Activated B cell treated with CpG ODN at 0.5 μM for 24 hours (primary cell): ENCODE results near the gene CD3E. TPM values are rescaled to one million over a fixed set of nuclear protein-coding genes. Genes with fewer than 3 reads are reported as not detected.
A peak's percentile ranks its signal among the peaks of the same experiment; 100 is the strongest.

Source experiments
- ATAC-seq: fragments of 200-7000 bp; cut with Tn5 transposase; one replicate; pipeline ENCODE4 v1.10.0; 2021; ENCODE audit warnings: low read depth, mild to moderate bottlenecking, moderate library complexity
- CTCF ChIA-PET: fragments of 350-600 bp; sonication (Branson Sonifier 250); formaldehyde crosslinking; loops from one replicate; lab custom pipeline; 2021; ENCODE audit warnings: antibody characterized with exemption; lab: Charles Lee
- POLR2A ChIA-PET: fragments of 350-600 bp; sonication (Branson Sonifier 250); formaldehyde crosslinking; loops from one replicate; lab custom pipeline; 2021; ENCODE audit warnings: antibody characterized with exemption; lab: Charles Lee
- DNase-seq: peaks from one replicate; pipeline ENCODE4 v3.0.0; 2022
- H3K27ac Mint-ChIP-seq: one replicate; pipeline ENCODE4 v1.8.0; 2020; ENCODE audit warnings: mixed read lengths
- H3K27me3 Mint-ChIP-seq: one replicate; pipeline ENCODE4 v1.8.0; 2021; ENCODE audit warnings: mixed read lengths
- H3K36me3 Mint-ChIP-seq: one replicate; pipeline ENCODE4 v1.8.0; 2021; ENCODE audit warnings: low read depth, mixed read lengths
- H3K4me1 Mint-ChIP-seq: one replicate; pipeline ENCODE4 v1.8.0; 2021; ENCODE audit warnings: mixed read lengths
- H3K4me3 Mint-ChIP-seq: one replicate; pipeline ENCODE4 v1.8.0; 2020; ENCODE audit warnings: mild to moderate bottlenecking, mixed read lengths
- H3K9me3 Mint-ChIP-seq: one replicate; pipeline ENCODE4 v1.8.0; 2020; ENCODE audit warnings: mixed read lengths
- CTCF ChIP-seq: fragments of 200-600 bp; IDR thresholded peaks from one replicate; pipeline ENCODE4 v1.8.0; 2022; ENCODE audit warnings: antibody characterized with exemption, mild to moderate bottlenecking
- intact Hi-C: fragments of 100-400 bp; cut with micrococcal nuclease; formaldehyde crosslinking; loops from one replicate; pipeline ENCODE4 v1.15.1; 2024
- total RNA-seq: library from RNA; stranded (reverse); gene quantifications from 2 replicates; pipeline ENCODE4 v1.2.3, GENCODE V29; 2022

Gene CD3E
- total RNA-seq, 1 donor from 2014 or later, result 0.95 TPM

GRCh38 chr11:118343981-118344515 is 39.5 kb downstream of the CD3E start, which contains the start of gene CD3G:
TSS of gene CD3G (plus strand) at chr11:118344344. CDS start at chr11:118344424, 80 bp downstream.
- Mint-ChIP-seq H3K27ac (no peak within 1 kb of the TSS), H3K4me3 (no peak within 1 kb of the TSS), H3K36me3 (no peaks in the 10 kb centered on the region), H3K27me3 (peaks cover 5% of the 10 kb centered on the region), H3K9me3 (no peaks in the 10 kb centered on the region), H3K4me1 (peaks cover 3% of the 10 kb centered on the region)
- ATAC-seq (no peak), DNase-seq (no peak)
- ChIA-PET CTCF (interaction anchor here (1.1 kb wide), 1 partner anchor 146 kb away, joined by 4 read pairs; no protein-coding TSS in a partner anchor), POLR2A (no interaction called here)
- intact Hi-C loops, result no loop called here
- no peak for TF ChIP-seq CTCF

DNA sequence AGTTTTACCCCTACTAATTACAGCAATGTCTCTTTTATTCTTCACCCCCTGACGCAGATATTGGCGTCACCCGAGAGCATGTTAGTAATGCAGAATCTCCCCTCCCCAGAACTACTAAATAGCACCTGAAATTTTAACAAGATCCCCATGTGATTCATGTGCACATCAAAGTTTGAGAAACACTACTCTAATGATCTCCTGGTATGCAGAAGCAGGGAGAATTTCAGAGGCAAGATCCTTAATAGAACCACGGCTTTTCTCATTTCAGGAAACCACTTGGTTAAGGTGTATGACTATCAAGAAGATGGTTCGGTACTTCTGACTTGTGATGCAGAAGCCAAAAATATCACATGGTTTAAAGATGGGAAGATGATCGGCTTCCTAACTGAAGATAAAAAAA is 44.9 kb downstream of the CD3E start:
- POLR2A ChIA-PET, result interaction anchor here (0.5 kb wide), 1 partner anchor 48 kb away, joined by 5 read pairs; no protein-coding TSS in a partner anchor

DNA sequence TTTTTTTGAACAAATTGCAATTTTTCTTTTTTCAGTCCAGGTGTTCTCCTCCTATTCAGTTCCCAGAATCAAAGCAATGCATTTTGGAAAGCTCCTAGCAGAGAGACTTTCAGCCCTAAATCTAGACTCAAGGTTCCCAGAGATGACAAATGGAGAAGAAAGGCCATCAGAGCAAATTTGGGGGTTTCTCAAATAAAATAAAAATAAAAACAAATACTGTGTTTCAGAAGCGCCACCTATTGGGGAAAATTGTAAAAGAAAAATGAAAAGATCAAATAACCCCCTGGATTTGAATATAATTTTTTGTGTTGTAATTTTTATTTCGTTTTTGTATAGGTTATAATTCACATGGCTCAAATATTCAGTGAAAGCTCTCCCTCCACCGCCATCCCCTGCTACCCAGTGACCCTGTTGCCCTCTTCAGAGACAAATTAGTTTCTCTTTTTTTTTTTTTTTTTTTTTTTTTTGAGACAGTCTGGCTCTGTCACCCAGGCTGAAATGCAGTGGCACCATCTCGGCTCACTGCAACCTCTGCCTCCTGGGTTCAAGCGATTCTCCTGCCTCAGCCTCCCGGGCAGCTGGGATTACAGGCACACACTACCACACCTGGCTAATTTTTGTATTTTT is 48.7 kb downstream of the CD3E start:
- peak; percentile 40 for TF ChIP-seq CTCF
- ChIA-PET CTCF (interaction anchor here (1.0 to 6.4 kb wide), 6 partner anchors 13 to 181 kb away, joined by 3 to 39 read pairs (median 4); no protein-coding TSS in a partner anchor), POLR2A (interaction anchor here (0.7 to 1.6 kb wide), 2 partner anchors 57 to 122 kb away, joined by 3 to 4 read pairs; no protein-coding TSS in a partner anchor)
- Mint-ChIP-seq H3K4me1 (peaks cover 2% of the 10 kb centered on the region), H3K27me3 (peaks cover 4% of the 10 kb centered on the region), H3K9me3 (no peaks in the 10 kb centered on the region), H3K4me3 (no peak overlapping the region), H3K27ac (no peak overlapping the region), H3K36me3 (no peaks in the 10 kb centered on the region)
- intact Hi-C loops, result loop anchor here (1.0 kb wide), 2 partner anchors 57 to 155 kb away; no protein-coding TSS in a partner anchor
- DNase-seq, result no peak
- ATAC-seq, result no peak

More for the DNA sequence above, 44.9 kb downstream of the CD3E start:
- TF ChIP-seq CTCF, result no peak
- Mint-ChIP-seq H3K27ac (no peak overlapping the region), H3K4me1 (peaks cover 2% of the 10 kb centered on the region), H3K4me3 (no peak overlapping the region), H3K36me3 (no peaks in the 10 kb centered on the region), H3K27me3 (peaks cover 9% of the 10 kb centered on the region), H3K9me3 (no peaks in the 10 kb centered on the region)
- ATAC-seq (no peak), DNase-seq (no peak)
- intact Hi-C loops, result no loop called here
- CTCF ChIA-PET, result interaction anchor here (0.6 kb wide), 1 partner anchor 151 kb away, joined by 3 read pairs; no protein-coding TSS in a partner anchor

DNA sequence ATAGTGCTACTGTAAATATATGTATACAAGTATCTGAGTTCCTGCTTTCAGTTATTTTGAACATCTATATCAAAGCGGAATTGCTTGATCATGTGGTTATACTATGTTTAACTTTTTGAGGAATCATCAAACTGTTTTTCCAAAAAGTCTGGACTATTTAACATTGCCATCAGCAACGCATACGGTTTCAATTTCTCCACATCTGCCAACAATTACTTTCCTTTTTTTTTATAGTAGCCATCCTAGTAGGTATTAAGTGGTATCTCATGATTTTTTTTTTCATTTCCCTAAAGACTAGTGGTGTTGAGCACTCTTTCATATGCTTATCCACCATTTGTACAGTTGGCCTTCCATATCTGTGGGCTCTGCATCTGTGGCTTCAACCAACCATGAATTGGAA is 53.5 kb downstream of the CD3E start:
- intact Hi-C loops, result loop anchor here (2.0 to 5.0 kb wide), 3 partner anchors 131 to 569 kb away; partner anchors contain the start of genes ARCN1 and BCL9L
- TF ChIP-seq CTCF, result no peak
- peaks cover 25% of the 10 kb centered on the region for H3K36me3 Mint-ChIP-seq
- ATAC-seq, result no peak
- POLR2A ChIA-PET, result no interaction called here
- no peak for DNase-seq
- CTCF ChIA-PET, result interaction anchor here (0.8 to 6.4 kb wide), 2 partner anchors 159 to 186 kb away, joined by 3 to 39 read pairs; no protein-coding TSS in a partner anchor
- no peaks in the 10 kb centered on the region for H3K9me3 Mint-ChIP-seq
- H3K27ac Mint-ChIP-seq, result no peak overlapping the region
- H3K27me3 Mint-ChIP-seq, result no peaks in the 10 kb centered on the region
- peaks cover 38% of the 10 kb centered on the region for H3K4me1 Mint-ChIP-seq
- H3K4me3 Mint-ChIP-seq, result no peak overlapping the region
